ENCODE results near the gene EFR3B.
"Not testable (repeated sequence)": the region's sequence is repeated elsewhere in the genome, so short reads cannot be mapped to it uniquely, and the experiment has no call there.

Gene EFR3B

GRCh38 chr2:25141120-25141519 lies 99.2 kb downstream of the EFR3B start:
- H3K36me3 ChIP-seq (ENCODE audit: control insufficient read depth, insufficient read depth, low read length): no peaks in the 10 kb centered on the region

DNA sequence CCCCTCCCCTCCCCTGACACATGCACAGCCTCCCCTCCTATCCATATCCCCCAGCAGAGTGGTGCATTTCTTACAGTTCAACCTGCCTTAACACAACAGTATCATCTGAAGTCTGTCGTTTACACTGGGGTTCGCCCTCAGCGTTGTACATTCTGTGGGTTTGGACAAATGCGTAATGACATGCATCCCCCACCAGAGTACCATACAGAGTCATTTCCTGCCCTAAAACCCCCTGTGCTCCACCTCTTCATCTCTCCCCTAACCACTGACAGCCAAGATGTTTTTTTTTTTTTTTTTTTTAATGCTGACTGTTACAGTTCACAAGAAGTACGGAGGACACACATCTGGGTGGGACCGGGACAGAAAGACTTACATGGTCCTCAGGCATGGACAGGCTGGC lies 103.9 kb downstream of the EFR3B start:
- Histone ChIP-seq H2AFZ (no peak overlapping the region), H3K4me2 (ENCODE audit: low read length) (no peak overlapping the region), H3K27ac (no peak overlapping the region), H3K9ac (no peak overlapping the region), H3K4me1 (no peaks in the 10 kb centered on the region), H3K27me3 (ENCODE audit: control insufficient read depth, insufficient read depth, low read length) (no peaks in the 10 kb centered on the region), H3K4me3 (ENCODE audit: low read depth, low read length) (no peak overlapping the region), H3K79me2 (no peaks in the 10 kb centered on the region), H3K9me3 (ENCODE audit: control insufficient read depth, low read length) (no peaks in the 10 kb centered on the region), H3K36me3 (ENCODE audit: control insufficient read depth, insufficient read depth, low read length) (no peaks in the 10 kb centered on the region)
- no peak for TF ChIP-seq CTCF (IDR thresholded peaks at IDR 0.05)

More at GRCh38 chr2:25141120-25141519, 99.2 kb downstream of the EFR3B start:
- Histone ChIP-seq H2AFZ (no peak overlapping the region), H3K9ac (no peak overlapping the region), H3K9me3 (ENCODE audit: control insufficient read depth, low read length) (no peaks in the 10 kb centered on the region), H3K27ac (no peak overlapping the region), H3K4me3 (ENCODE audit: low read depth, low read length) (no peak overlapping the region), H3K27me3 (ENCODE audit: control insufficient read depth, insufficient read depth, low read length) (no peaks in the 10 kb centered on the region), H3K4me1 (no peaks in the 10 kb centered on the region), H3K79me2 (no peaks in the 10 kb centered on the region), H3K4me2 (ENCODE audit: low read length) (no peak overlapping the region)
- no peak for TF ChIP-seq CTCF (IDR thresholded peaks at IDR 0.05)

- no peak for TF ChIP-seq CTCF (IDR thresholded peaks at IDR 0.05)
- Histone ChIP-seq H3K36me3 (ENCODE audit: control insufficient read depth, insufficient read depth, low read length) (no peaks in the 10 kb centered on the region), H3K4me3 (ENCODE audit: low read depth, low read length) (no peak overlapping the region), H3K9ac (no peak overlapping the region), H3K9me3 (ENCODE audit: control insufficient read depth, low read length) (no peaks in the 10 kb centered on the region), H3K4me1 (no peaks in the 10 kb centered on the region), H2AFZ (no peak overlapping the region), H3K79me2 (no peaks in the 10 kb centered on the region), H3K27ac (no peak overlapping the region), H3K27me3 (ENCODE audit: control insufficient read depth, insufficient read depth, low read length) (no peaks in the 10 kb centered on the region), H3K4me2 (ENCODE audit: low read length) (no peak overlapping the region)
These were observed 105.0 kb downstream of the EFR3B start for GRCh38 chr2:25146896-25147295.

DNA sequence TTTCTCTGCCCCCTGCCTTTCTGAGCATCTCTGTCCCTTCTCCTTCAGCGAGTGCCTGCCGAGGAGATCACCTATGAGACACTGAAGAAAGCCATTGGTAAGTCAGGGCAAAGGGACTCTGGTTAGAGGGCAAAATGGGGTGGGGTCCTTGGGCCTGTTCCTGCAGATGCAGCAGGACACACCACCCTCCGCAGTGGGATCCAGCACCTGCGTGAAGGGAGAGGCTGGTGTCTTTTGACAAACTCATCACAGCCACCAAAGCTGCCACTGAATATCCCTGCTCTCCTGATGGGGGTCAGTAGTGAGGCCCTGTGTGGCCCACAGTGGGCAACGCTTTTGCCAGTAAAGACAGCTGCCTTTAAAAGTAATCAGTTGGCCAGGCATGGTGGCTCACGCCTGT lies 107.8 kb downstream of the EFR3B start:
- Histone ChIP-seq H3K27ac (no peak overlapping the region), H3K36me3 (ENCODE audit: control insufficient read depth, insufficient read depth, low read length) (no peaks in the 10 kb centered on the region), H3K4me3 (ENCODE audit: low read depth, low read length) (no peak overlapping the region), H3K9ac (no peak overlapping the region), H3K9me3 (ENCODE audit: control insufficient read depth, low read length) (no peaks in the 10 kb centered on the region), H2AFZ (no peak overlapping the region), H3K4me2 (ENCODE audit: low read length) (no peak overlapping the region), H3K4me1 (no peaks in the 10 kb centered on the region), H3K79me2 (no peaks in the 10 kb centered on the region), H3K27me3 (ENCODE audit: control insufficient read depth, insufficient read depth, low read length) (no peaks in the 10 kb centered on the region)
- no peak for TF ChIP-seq CTCF (IDR thresholded peaks at IDR 0.05)

DNA sequence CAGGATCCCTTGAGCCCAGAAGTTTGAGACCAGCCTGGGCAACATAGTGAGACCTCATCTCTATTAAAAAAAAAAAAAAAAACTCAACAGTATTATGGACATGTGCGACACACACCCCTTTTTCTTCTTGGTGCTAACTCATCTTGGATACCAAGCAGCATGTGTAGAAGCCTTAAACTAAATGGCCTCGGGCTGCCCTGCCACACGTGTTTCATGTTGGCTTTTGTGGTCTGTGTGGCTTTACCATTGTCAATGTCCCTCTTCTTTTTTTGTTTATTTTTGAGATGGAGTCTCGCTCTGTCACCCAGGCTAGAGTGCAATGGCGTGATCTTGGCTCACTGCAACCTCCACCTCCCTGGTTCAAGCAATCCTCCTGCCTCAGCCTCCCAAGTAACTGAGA lies 109.1 kb downstream of the EFR3B start:
- not testable (repeated sequence) for H3K4me3 ChIP-seq (ENCODE audit: low read depth, low read length); H2AFZ ChIP-seq; H3K9ac ChIP-seq; H3K4me2 ChIP-seq (ENCODE audit: low read length); H3K27me3 ChIP-seq (ENCODE audit: control insufficient read depth, insufficient read depth, low read length); H3K9me3 ChIP-seq (ENCODE audit: control insufficient read depth, low read length); H3K4me1 ChIP-seq; H3K36me3 ChIP-seq (ENCODE audit: control insufficient read depth, insufficient read depth, low read length); H3K79me2 ChIP-seq; H3K27ac ChIP-seq

All from parathyroid adenoma (tissue), 2 donors.